Measurements from ENCODE around the gene NBAS.

- no peak for TF ChIP-seq TCF7L2 (IDR thresholded peaks at IDR 0.05; ENCODE audit: low read depth, low read length)
- TF ChIP-seq SIN3B (IDR thresholded peaks at IDR 0.05; ENCODE audit: low read length): no peak
- TF ChIP-seq POLR2AphosphoS5 (IDR thresholded peaks at IDR 0.05; ENCODE audit: low read depth, low read length): no peak
Observed at GRCh38 chr2:15128846-15129245, 432.3 kb downstream of the NBAS start.

Data from HepG2 (cell line).